Measurements from ENCODE around the gene RELA. TPM values are rescaled to one million over a fixed set of nuclear protein-coding genes. Genes with fewer than 3 reads are reported as not detected.

The RELA gene
- total and polyA plus RNA-seq, 2 of the 4 experiments (the other 2 are of a cell fraction): 8.6 to 53.0 TPM

- H3K9me3 ChIP-seq (ENCODE audit: control insufficient read depth, insufficient read depth, low read length): no peaks in the 10 kb centered on the region
- BruUV-seq (replicated peaks): no TSS peak
- H3K56ac ChIP-seq (ENCODE audit: extremely low read depth, insufficient read depth, low read length): no peak overlapping the region
- no peak overlapping the region for H4K5ac ChIP-seq (ENCODE audit: low read depth, low read length)
- no peak for TF ChIP-seq CHD1 (IDR thresholded peaks at IDR 0.05; ENCODE audit: low read depth, low read length)
- POLR2A ChIA-PET (ENCODE audit: unreplicated experiment): no interaction called here
- WGBS, 2 experiments (ENCODE audit: extremely low coverage in 2 of 2, insufficient read length in 1 of 2): 83% methylated on average over 1 of the region's 1 CpG; no CpG with 5 or more reads in 1 of the 2 experiments
- peaks cover 27% of the 10 kb centered on the region for H4K20me1 ChIP-seq (ENCODE audit: insufficient read depth, low read length)
- intact Hi-C loops (cut with micrococcal nuclease) (no loop called here), in situ Hi-C loops (cut with MboI; ENCODE audit: low sequenced_read_pairs) (no loop called here), dilution Hi-C loops (cut with HindIII; ENCODE audit: low sequenced_read_pairs, unreplicated experiment) (no loop called here)
- peaks cover 46% of the 10 kb centered on the region for H3K36me3 ChIP-seq (ENCODE audit: control insufficient read depth, insufficient read depth, low read length)
- H3K14ac ChIP-seq (replicated peaks; ENCODE audit: low read depth, low read length): no peak overlapping the region
- H3K9me1 ChIP-seq (ENCODE audit: insufficient read depth, low read length): no peaks in the 10 kb centered on the region
- H3K4me1 ChIP-seq (ENCODE audit: control insufficient read depth, insufficient read depth, low read length): peaks cover 5% of the 10 kb centered on the region
- H2AK5ac ChIP-seq (ENCODE audit: low read depth, low read length): no peak overlapping the region
- no peak overlapping the region for H2BK120ac ChIP-seq (ENCODE audit: low read depth, low read length)
- no peak overlapping the region for H2BK20ac ChIP-seq (ENCODE audit: low read depth, low read length)
- H3K27me3 ChIP-seq (ENCODE audit: control insufficient read depth, insufficient read depth, low read length): no peaks in the 10 kb centered on the region
- no peak overlapping the region for H4K8ac ChIP-seq (ENCODE audit: low read depth in 2 of 2, low read length in 2 of 2)
- H3K4ac ChIP-seq (ENCODE audit: low read depth, low read length): no peak overlapping the region
- no peak overlapping the region for H3K4me2 ChIP-seq (ENCODE audit: low read depth, low read length)
- CTCF ChIA-PET: interaction anchor here (0.9 kb wide), 1 partner anchor 10 kb away, joined by 3 read pairs; no protein-coding TSS in a partner anchor
- H3K23ac ChIP-seq (ENCODE audit: low read depth, low read length): no peak overlapping the region
- H3K4me3 ChIP-seq (ENCODE audit: insufficient read depth, low read depth, low read length): no peak overlapping the region
- no peak overlapping the region for H2AK9ac ChIP-seq (replicated peaks; ENCODE audit: low read depth, low read length, poor library complexity)
- peaks cover 4 to 34% of the 10 kb centered on the region in 2 experiments; a peak in 3 of 4 replicates for H3K79me1 ChIP-seq (ENCODE audit: low read depth in 1 of 2, low read length in 2 of 2)
- no peak overlapping the region for H2AFZ ChIP-seq (replicated peaks; ENCODE audit: low read length, poor library complexity)
- no peak overlapping the region for H3K18ac ChIP-seq (ENCODE audit: low read depth, low read length)
- H4K91ac ChIP-seq (ENCODE audit: insufficient read depth, low read depth, low read length): no peak overlapping the region
- no peak overlapping the region for H2BK15ac ChIP-seq (ENCODE audit: low read depth, low read length)
- H3K9ac ChIP-seq (ENCODE audit: low read depth, low read length): no peak overlapping the region
- H2BK5ac ChIP-seq (ENCODE audit: low read depth, low read length, poor library complexity, severe bottlenecking): no peak overlapping the region
- DNase-seq (no peak), ATAC-seq (ENCODE audit: low read depth) (no peak)
- H3K27ac ChIP-seq (ENCODE audit: insufficient read depth, low read length): no peak overlapping the region
Observed at GRCh38 chr11:65604258-65604657, 58.5 kb downstream of the RELA start.

Small RNAs within 50 kb of the gene (microRNA-seq; reads per million reads assigned to microRNA genes)
- gene MIR4489 (ENCODE audit: insufficient read depth in 1 of 2, insufficient read length in 1 of 2, unreplicated experiment in 1 of 2) (0 to 2.1 reads per million in 2 experiments), gene MIR4690 (ENCODE audit: insufficient read depth in 1 of 2, insufficient read length in 1 of 2, unreplicated experiment in 1 of 2) (0 to 3.1 reads per million in 2 experiments), gene RN7SL309P (ENCODE audit: insufficient read depth, insufficient read length) (not detected)

Small RNAs within 50 kb of the gene (small RNA-seq; reads per million reads assigned to genes)
- gene MIR4489 (0 to 0.61 (median 0) reads per million in 5 experiments), gene MIR4690 (0 to 10.2 (median 0.61) reads per million in 5 experiments), gene RN7SL309P (0 reads per million in 5 experiments)

Other genes starting within 250 kb of the RELA start
- gene NEAT1, start 240.1 kb downstream of the RELA start, total RNA-seq (2012; rRNA removed): 30.1 and 38.0 TPM in 2 replicates
- 56.3 and 114 TPM in 2 replicates for gene NEAT1, start 240.1 kb downstream of the RELA start, polyA plus RNA-seq (2012; rRNA removed)
- gene MALAT1, start 163.9 kb downstream of the RELA start, total RNA-seq (2012; rRNA removed): 3,569 and 5,244 TPM in 2 replicates
- 430 and 636 TPM in 2 replicates for gene MALAT1, start 163.9 kb downstream of the RELA start, polyA plus RNA-seq (2012; rRNA removed)
- gene SCYL1, start 137.8 kb downstream of the RELA start, total RNA-seq (2012; rRNA removed): 95.8 and 96.4 TPM in 2 replicates
- gene SCYL1, start 137.8 kb downstream of the RELA start, polyA plus RNA-seq (2012; rRNA removed): 150 and 172 TPM in 2 replicates
- 6.6 and 8.3 TPM in 2 replicates for gene LTBP3, start 104.6 kb downstream of the RELA start, total RNA-seq (2012; rRNA removed)
- gene LTBP3, start 104.6 kb downstream of the RELA start, polyA plus RNA-seq (2012; rRNA removed): 145 and 216 TPM in 2 replicates
- gene ZNRD2, start 92.4 kb downstream of the RELA start, total RNA-seq (2012; rRNA removed): 69.7 and 75.6 TPM in 2 replicates
- 90.3 and 113 TPM in 2 replicates for gene ZNRD2, start 92.4 kb downstream of the RELA start, polyA plus RNA-seq (2012; rRNA removed)
- 12.0 and 14.2 TPM in 2 replicates for gene FAM89B, start 90.4 kb downstream of the RELA start, total RNA-seq (2012; rRNA removed)
- 65.5 and 86.6 TPM in 2 replicates for gene FAM89B, start 90.4 kb downstream of the RELA start, polyA plus RNA-seq (2012; rRNA removed)
- gene EHBP1L1, start 86.9 kb downstream of the RELA start, total RNA-seq (2012; rRNA removed): 10.0 and 13.3 TPM in 2 replicates
- gene EHBP1L1, start 86.9 kb downstream of the RELA start, polyA plus RNA-seq (2012; rRNA removed): 27.4 and 29.0 TPM in 2 replicates
- not detected in 2 replicates for gene KCNK7, start 67.1 kb downstream of the RELA start, total RNA-seq (2012; rRNA removed)
- 0.09 and 0.34 TPM in 2 replicates for gene KCNK7, start 67.1 kb downstream of the RELA start, polyA plus RNA-seq (2012; rRNA removed)
- gene MAP3K11, start 48.7 kb downstream of the RELA start, total RNA-seq (2012; rRNA removed): 16.7 and 17.7 TPM in 2 replicates
- 37.5 and 52.0 TPM in 2 replicates for gene MAP3K11, start 48.7 kb downstream of the RELA start, polyA plus RNA-seq (2012; rRNA removed)
- gene PCNX3, start 47.1 kb downstream of the RELA start, total RNA-seq (2012; rRNA removed): 5.6 and 5.8 TPM in 2 replicates
- 33.2 and 40.4 TPM in 2 replicates for gene PCNX3, start 47.1 kb downstream of the RELA start, polyA plus RNA-seq (2012; rRNA removed)
- 10.6 and 11.4 TPM in 2 replicates for gene SIPA1, start 24.8 kb downstream of the RELA start, total RNA-seq (2012; rRNA removed)
- 39.7 and 44.3 TPM in 2 replicates for gene SIPA1, start 24.8 kb downstream of the RELA start, polyA plus RNA-seq (2012; rRNA removed)
- gene KAT5, start 49.3 kb upstream of the RELA start, total RNA-seq (2012; rRNA removed): 28.6 and 33.3 TPM in 2 replicates
- gene KAT5, start 49.3 kb upstream of the RELA start, polyA plus RNA-seq (2012; rRNA removed): 34.2 and 41.1 TPM in 2 replicates
- gene RNASEH2C, start 57.9 kb upstream of the RELA start, total RNA-seq (2012; rRNA removed): 40.0 and 69.4 TPM in 2 replicates
- gene RNASEH2C, start 57.9 kb upstream of the RELA start, polyA plus RNA-seq (2012; rRNA removed): 34.8 and 46.3 TPM in 2 replicates
- gene AP5B1, start 118.1 kb upstream of the RELA start, total RNA-seq (2012; rRNA removed): 2.2 and 2.5 TPM in 2 replicates
- gene AP5B1, start 118.1 kb upstream of the RELA start, polyA plus RNA-seq (2012; rRNA removed): 5.0 and 6.0 TPM in 2 replicates
- gene OVOL1, start 124.1 kb upstream of the RELA start, total RNA-seq (2012; rRNA removed): not detected in 2 replicates
- not detected in 2 replicates for gene OVOL1, start 124.1 kb upstream of the RELA start, polyA plus RNA-seq (2012; rRNA removed)
- 0.36 TPM in 1 of 2 replicates, not detected in the other for gene SNX32, start 171.0 kb upstream of the RELA start, total RNA-seq (2012; rRNA removed)
- gene SNX32, start 171.0 kb upstream of the RELA start, polyA plus RNA-seq (2012; rRNA removed): 0.69 and 0.79 TPM in 2 replicates
- gene CFL1, start 195.3 kb upstream of the RELA start, total RNA-seq (2012; rRNA removed): 919 and 960 TPM in 2 replicates
- 2,231 and 2,466 TPM in 2 replicates for gene CFL1, start 195.3 kb upstream of the RELA start, polyA plus RNA-seq (2012; rRNA removed)
- gene MUS81, start 197.5 kb upstream of the RELA start, total RNA-seq (2012; rRNA removed): 22.5 and 23.7 TPM in 2 replicates
- gene MUS81, start 197.5 kb upstream of the RELA start, polyA plus RNA-seq (2012; rRNA removed): 47.9 and 57.0 TPM in 2 replicates
- 62.7 and 69.2 TPM in 2 replicates for gene EFEMP2, start 209.9 kb upstream of the RELA start, total RNA-seq (2012; rRNA removed)
- gene EFEMP2, start 209.9 kb upstream of the RELA start, polyA plus RNA-seq (2012; rRNA removed): 431 and 601 TPM in 2 replicates
- 0.18 TPM in 1 of 2 replicates, not detected in the other for gene CTSW, start 216.9 kb upstream of the RELA start, total RNA-seq (2012; rRNA removed)
- 0.07 and 0.23 TPM in 2 replicates for gene CTSW, start 216.9 kb upstream of the RELA start, polyA plus RNA-seq (2012; rRNA removed)
- 119 and 182 TPM in 2 replicates for gene FIBP, start 225.6 kb upstream of the RELA start, total RNA-seq (2012; rRNA removed)
- gene FIBP, start 225.6 kb upstream of the RELA start, polyA plus RNA-seq (2012; rRNA removed): 141 and 163 TPM in 2 replicates
- gene CCDC85B, start 227.8 kb upstream of the RELA start, total RNA-seq (2012; rRNA removed): 17.6 and 21.9 TPM in 2 replicates
- 35.4 and 62.1 TPM in 2 replicates for gene CCDC85B, start 227.8 kb upstream of the RELA start, polyA plus RNA-seq (2012; rRNA removed)
- gene FOSL1, start 237.5 kb upstream of the RELA start, total RNA-seq (2012; rRNA removed): 17.2 and 26.1 TPM in 2 replicates
- 97.4 and 107 TPM in 2 replicates for gene FOSL1, start 237.5 kb upstream of the RELA start, polyA plus RNA-seq (2012; rRNA removed)